Measurements from ENCODE around the gene KMO.
A peak's percentile ranks its signal among the peaks of the same experiment; 100 is the strongest.

Gene KMO

DNA sequence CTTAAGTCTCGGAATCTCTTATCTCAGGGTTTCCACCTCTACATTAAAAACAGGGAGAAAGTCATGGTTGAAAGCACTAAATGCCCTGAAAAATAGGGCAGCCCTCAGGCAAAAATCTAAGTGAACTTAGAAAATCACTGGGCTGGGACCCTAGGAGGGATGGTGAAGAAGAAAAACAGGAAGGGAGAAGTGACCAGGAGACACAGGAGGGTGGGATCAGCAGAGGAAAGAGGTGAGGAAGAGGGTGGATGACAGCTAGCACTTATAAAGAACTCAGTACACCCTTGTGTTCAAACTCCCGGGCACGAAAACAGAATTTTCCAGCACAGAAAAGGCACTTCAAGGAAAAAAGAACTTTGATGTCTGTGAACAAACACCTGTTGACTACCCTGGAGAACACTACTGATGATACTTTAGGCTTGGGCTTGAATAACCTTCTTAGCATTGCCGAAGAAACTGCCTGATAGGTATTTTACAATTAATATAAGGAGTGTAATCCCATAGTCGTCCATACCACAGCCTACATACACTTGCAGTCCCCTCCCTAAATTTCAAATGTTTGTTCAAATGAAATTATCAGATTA is 106.0 kb downstream of the KMO start:
- Mint-ChIP-seq H3K27me3 (ENCODE audit: low read depth) (no peaks in the 10 kb centered on the region), H3K27ac (no peak overlapping the region), H3K4me1 (ENCODE audit: low read depth) (peaks cover 24% of the 10 kb centered on the region), H3K36me3 (ENCODE audit: low read depth) (peaks cover 14% of the 10 kb centered on the region), H3K4me3 (peak overlapping the region; percentile 75), H3K9me3 (peaks cover 5% of the 10 kb centered on the region)

DNA sequence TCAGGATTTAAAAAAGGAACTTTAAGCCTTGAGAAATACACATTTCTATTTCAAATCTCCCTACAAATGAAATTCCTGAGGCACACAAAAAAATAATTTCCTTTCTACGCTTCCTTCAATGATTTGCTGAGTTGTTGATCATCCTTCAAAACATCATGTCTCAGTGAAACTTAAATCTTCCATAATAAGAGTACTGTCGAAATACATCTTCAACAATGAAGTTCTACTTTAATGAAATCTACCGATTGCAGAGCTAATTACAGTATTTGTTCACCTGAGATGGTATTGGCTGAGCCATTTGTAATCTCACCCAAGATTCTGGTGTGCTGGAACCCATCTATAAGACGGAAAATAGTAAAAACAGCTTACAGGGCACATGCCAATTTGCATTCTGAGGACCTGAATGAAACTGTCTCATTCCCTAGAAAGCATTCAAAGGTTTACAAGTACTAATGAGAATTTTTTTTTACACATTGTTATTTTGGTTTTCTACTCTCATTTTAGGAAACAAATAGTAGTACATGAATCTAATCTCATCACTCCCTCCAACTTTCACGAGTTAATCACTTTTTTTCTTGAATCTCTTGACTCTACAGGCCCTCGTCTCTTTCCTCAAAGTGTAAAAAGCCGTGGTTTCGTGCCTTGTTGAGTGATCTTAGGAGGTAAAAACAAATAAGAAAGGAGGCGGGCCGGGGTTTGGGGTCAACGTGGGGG is 106.9 kb downstream of the KMO start:
- H3K4me1 Mint-ChIP-seq (ENCODE audit: low read depth): peaks cover 27% of the 10 kb centered on the region
- peaks cover 14% of the 10 kb centered on the region for H3K36me3 Mint-ChIP-seq (ENCODE audit: low read depth)

DNA sequence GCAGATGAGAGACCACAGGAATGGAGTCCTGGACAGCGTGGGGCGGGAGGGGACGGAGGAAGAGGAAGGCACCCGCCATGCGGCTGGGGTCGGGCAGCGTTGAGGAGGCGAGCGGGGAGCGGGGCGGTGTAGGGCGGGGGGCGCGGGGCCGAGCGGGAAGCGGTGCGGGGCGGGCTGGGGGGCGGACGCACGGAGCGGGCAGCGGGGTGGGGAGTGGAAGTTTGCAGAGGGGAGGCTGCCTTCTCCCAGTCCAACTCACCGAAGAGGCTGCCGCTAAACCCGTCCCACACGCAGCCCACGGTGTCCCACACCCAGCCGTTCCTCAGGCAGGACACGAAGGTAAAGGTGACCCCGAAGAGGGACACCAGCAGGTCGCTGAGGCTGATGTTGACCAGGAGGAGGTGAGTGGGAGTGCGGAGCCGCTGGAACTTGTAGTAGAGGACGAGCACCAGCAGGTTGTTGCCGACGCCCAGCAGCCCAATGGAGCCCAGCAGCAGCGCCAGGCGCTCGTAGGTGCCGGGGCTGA is 107.5 kb downstream of the KMO start:
- H3K36me3 Mint-ChIP-seq (ENCODE audit: low read depth): peaks cover 14% of the 10 kb centered on the region

More for the DNA sequence above, 106.9 kb downstream of the KMO start:
- Mint-ChIP-seq H3K4me3 (peak overlapping the region; percentile 82), H3K27ac (peak overlapping the region; percentile 89), H3K9me3 (peaks cover 7% of the 10 kb centered on the region), H3K27me3 (ENCODE audit: low read depth) (no peaks in the 10 kb centered on the region)

DNA sequence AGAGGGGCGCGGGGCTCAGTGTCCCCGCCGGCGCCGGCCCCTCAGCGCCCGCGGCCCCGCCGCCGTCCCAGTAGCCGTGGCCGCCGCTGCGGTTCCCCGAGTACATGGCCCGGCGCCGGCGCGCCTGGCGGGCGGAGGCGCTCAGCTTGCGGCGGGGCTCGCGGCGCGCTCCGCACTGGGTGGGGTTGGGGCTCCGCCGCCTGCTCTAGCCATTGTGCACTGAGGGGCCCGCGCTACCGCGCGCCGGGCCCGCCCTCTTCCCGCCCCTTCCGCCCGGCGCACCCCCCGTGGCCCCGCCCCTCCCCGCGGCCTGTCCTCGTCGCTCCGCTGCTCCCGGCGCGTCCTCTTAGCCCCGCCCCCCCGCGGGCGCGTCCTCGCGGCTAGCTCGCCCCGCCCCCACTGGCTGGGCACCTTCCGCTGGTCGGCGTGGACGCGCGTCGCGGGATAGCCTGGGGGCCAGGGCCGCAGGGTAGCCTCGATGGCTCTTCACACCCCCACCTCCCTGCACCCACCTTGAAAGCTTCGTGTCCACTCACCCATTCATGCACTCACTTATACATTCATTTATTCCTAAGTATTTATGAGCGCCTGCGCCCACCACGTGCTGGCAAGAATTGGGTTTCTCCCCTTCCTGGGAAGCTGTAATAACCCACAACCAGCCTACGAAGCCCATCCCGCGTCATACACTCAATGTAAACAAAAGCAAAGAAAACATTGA is 108.1 kb downstream of the KMO start, which contains the start of the genes CHML and OPN3:
TSS of gene CHML (minus strand) at position 221 of the 718 bp plus-strand sequence. CDS start 4,603 bp downstream, outside the sequence.
TSS of gene OPN3 (minus strand) at position 221 of the 718 bp plus-strand sequence. CDS start at position 106, 115 bp downstream.
- peak within 1 kb of the TSS; percentile 89 for H3K27ac Mint-ChIP-seq
- peaks cover 8% of the 10 kb centered on the region for H3K36me3 Mint-ChIP-seq (ENCODE audit: low read depth)
- no peaks in the 10 kb centered on the region for H3K27me3 Mint-ChIP-seq (ENCODE audit: low read depth)
- H3K9me3 Mint-ChIP-seq: peaks cover 7% of the 10 kb centered on the region
- peaks cover 27% of the 10 kb centered on the region for H3K4me1 Mint-ChIP-seq (ENCODE audit: low read depth)
- peak within 1 kb of the TSS; percentile 82 for H3K4me3 Mint-ChIP-seq

More for the DNA sequence above, 107.5 kb downstream of the KMO start:
- peaks cover 7% of the 10 kb centered on the region for H3K9me3 Mint-ChIP-seq
- H3K4me1 Mint-ChIP-seq (ENCODE audit: low read depth): peaks cover 27% of the 10 kb centered on the region
- no peaks in the 10 kb centered on the region for H3K27me3 Mint-ChIP-seq (ENCODE audit: low read depth)
- peak overlapping the region; percentile 82 for H3K4me3 Mint-ChIP-seq
- H3K27ac Mint-ChIP-seq: peak overlapping the region; percentile 89

DNA sequence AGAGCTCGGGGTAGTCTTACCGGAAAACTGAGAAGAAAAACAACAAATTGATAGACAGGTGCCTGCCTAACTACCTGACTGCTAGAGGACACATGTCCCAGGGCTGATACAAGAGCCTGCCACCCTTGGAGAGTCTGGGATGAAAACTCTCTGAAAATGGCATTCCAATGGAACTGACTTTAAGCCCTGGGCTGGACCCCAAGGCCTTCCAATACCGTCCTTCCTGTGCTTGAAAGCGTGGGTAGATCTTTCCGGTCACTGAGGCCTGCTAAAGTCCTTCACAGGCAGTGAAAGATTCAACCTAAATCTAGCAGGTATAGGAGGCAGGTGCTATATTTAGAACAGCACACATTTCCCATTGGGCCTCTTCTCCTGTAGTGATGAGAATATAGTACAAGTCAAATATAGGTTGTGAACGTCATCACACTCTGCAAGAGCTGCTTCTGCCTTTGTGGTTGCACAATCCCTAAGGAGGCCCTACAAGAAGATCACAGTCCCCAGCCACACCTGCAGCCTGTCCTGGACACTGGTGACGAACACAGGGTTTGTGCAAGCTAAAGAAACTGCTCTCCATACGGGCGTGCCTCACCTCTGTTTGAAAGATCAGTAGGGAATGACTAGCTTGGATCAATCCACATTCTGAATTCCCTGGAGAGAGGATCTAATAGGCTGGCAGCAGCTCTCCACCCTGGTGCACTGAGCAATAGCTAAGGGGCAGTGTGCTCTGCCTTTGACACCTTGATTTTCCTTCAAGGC is 108.9 kb downstream of the KMO start:
- Mint-ChIP-seq H3K4me1 (ENCODE audit: low read depth) (peaks cover 27% of the 10 kb centered on the region), H3K36me3 (ENCODE audit: low read depth) (peaks cover 5% of the 10 kb centered on the region), H3K4me3 (peak overlapping the region; percentile 81), H3K27ac (peak overlapping the region; percentile 85), H3K9me3 (peaks cover 7% of the 10 kb centered on the region), H3K27me3 (ENCODE audit: low read depth) (no peaks in the 10 kb centered on the region)

DNA sequence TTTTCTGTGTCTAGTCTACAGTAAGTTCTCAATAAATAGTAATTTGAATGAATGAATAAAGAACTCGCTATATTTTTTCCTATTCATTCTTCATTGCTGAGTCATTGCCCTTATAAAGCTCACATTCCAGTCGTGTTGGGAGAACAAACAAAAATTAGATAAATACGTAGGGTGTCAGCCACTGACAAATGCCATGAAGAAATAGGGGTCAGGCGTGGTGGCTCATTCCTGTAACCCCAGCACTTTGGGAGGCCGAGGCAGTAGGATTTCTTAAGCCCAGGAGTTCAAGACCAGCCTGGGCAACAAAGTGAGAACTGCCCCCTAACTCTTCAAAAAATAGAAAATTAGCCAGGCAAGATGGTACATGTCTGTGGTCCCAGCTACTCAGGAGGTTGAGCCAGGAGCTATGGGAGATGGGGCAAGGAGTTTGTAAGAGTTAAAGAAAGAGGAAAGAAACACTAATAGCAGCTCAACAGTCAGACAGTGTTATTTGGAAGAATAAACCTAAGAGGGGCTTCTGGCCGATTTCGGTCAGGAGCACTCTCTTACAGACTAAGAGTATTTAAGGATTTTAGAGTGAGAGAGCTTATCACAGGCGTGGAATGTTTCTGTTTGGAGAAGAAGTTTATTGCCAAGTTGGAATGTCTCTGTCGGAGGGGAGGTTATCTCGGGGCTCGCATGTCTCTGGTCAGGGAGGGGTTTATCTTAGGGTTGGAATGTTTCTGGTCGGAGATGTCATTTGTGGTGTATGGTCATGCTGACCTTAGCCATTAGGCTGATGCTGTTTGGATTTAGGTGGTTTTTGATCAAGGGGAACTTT is 109.8 kb downstream of the KMO start:
- Mint-ChIP-seq H3K9me3 (peaks cover 7% of the 10 kb centered on the region), H3K4me3 (no peak overlapping the region), H3K27me3 (ENCODE audit: low read depth) (no peaks in the 10 kb centered on the region), H3K27ac (no peak overlapping the region), H3K4me1 (ENCODE audit: low read depth) (peaks cover 25% of the 10 kb centered on the region), H3K36me3 (ENCODE audit: low read depth) (peaks cover 5% of the 10 kb centered on the region)

DNA sequence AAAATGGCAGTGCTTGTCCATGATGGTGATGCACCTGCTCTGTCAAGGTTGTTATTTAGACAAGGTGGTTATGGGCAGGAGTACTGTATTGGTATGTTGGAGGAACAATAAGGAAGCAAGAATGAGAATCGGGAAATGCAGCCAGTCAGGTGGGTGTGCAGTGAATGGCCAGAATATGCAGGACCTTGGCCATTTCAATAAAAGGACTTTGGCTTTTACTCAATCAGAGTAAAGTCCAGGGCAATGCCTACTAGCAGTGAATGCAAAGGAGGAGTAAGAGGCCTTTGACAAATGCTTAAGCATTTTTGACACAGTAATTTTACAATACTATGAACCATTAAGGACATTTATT is 110.4 kb downstream of the KMO start:
- peaks cover 7% of the 10 kb centered on the region for H3K9me3 Mint-ChIP-seq
- H3K36me3 Mint-ChIP-seq (ENCODE audit: low read depth): peaks cover 5% of the 10 kb centered on the region
- H3K27me3 Mint-ChIP-seq (ENCODE audit: low read depth): no peaks in the 10 kb centered on the region
- peaks cover 21% of the 10 kb centered on the region for H3K4me1 Mint-ChIP-seq (ENCODE audit: low read depth)
- H3K27ac Mint-ChIP-seq: no peak overlapping the region
- no peak overlapping the region for H3K4me3 Mint-ChIP-seq

DNA sequence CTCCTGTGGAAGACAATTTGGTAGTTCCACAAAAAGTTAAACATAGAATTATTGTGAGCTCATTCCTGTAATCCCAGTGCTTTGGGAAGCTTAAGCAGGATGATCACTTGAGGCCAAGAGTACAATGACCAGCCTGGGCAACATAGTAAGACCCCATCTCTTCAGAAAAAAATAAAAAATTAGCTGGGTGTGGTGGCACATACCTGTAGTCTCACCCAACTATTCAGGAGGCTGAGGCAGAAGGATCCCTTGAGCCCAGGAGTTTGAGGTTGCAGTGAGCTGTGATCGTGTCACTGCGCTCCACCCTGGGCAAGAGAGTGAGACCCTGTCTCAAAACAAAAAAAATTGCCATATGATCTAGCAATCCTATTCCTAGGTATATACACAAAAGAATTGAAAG is 112.1 kb downstream of the KMO start:
- no peak overlapping the region for H3K4me3 Mint-ChIP-seq
- H3K9me3 Mint-ChIP-seq: peaks cover 7% of the 10 kb centered on the region
- no peaks in the 10 kb centered on the region for H3K36me3 Mint-ChIP-seq (ENCODE audit: low read depth)
- no peaks in the 10 kb centered on the region for H3K27me3 Mint-ChIP-seq (ENCODE audit: low read depth)
- peaks cover 7% of the 10 kb centered on the region for H3K4me1 Mint-ChIP-seq (ENCODE audit: low read depth)
- no peak overlapping the region for H3K27ac Mint-ChIP-seq

DNA sequence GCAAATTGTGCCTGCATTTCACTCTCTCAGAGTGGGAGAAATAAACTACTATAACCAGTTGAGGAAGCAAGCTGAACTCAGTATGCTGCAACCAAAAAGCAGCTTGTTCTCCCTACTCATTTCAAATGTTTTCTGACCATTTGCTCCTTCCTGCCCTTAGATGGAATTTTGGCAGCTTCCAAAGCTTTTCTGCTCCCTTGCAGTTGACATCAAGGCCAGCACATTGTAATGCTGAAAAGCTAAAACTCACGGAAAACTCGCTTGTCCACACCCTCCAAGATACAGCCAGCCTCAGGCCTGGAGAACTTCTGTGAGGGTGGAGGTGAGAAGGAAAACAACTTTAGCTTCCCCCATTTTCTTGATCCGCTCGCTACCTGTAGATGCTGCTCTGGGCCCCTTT is 113.0 kb downstream of the KMO start:
- H3K9me3 Mint-ChIP-seq: peaks cover 7% of the 10 kb centered on the region
- H3K27me3 Mint-ChIP-seq (ENCODE audit: low read depth): peaks cover 4% of the 10 kb centered on the region
- H3K27ac Mint-ChIP-seq: no peak overlapping the region
- H3K4me3 Mint-ChIP-seq: no peak overlapping the region
- no peaks in the 10 kb centered on the region for H3K36me3 Mint-ChIP-seq (ENCODE audit: low read depth)
- H3K4me1 Mint-ChIP-seq (ENCODE audit: low read depth): peaks cover 6% of the 10 kb centered on the region

Measured in T-helper 1 cell treated with Interleukin-12 subunit alpha and Interleukin-12 subunit beta and Interleukin-4 antibody, amounts not matched to agents 30 μg/mL and 1 μg/mL, for 36 hours (primary cell).